Astrocyte (in vitro differentiated cells and primary cell): ENCODE measurements around the gene CFAP74. TPM values are rescaled to one million over a fixed set of nuclear protein-coding genes. Genes with fewer than 3 reads are reported as not detected.

Source experiments
- DNase-seq: peaks from one replicate; pipeline ENCODE4 v3.0.0-alpha.2; 2010; ENCODE audit warnings: low read depth
- FAIRE-seq: peaks from 2 replicates; lab custom pipeline; 2011; peaks lifted over from hg19 to GRCh38; lab: Jason Lieb, UNC
- H2AFZ ChIP-seq: 2 replicates; pipeline ENCODE4 v1.6.0; 2012; ENCODE audit warnings: low read depth, low read length, inconsistent platforms
- H3K27ac ChIP-seq: 2 replicates; pipeline ENCODE4 v1.5.1; 2011; ENCODE audit warnings: low read depth, low read length, inconsistent platforms
- H3K27me3 ChIP-seq: 2 replicates; pipeline ENCODE4 v1.6.0; 2011; ENCODE audit warnings: low read length, inconsistent platforms; ENCODE audit not compliant: insufficient read depth
- H3K36me3 ChIP-seq: 2 replicates; pipeline ENCODE4 v1.5.1; 2011; ENCODE audit warnings: low read length, inconsistent platforms; ENCODE audit not compliant: insufficient read depth
- H3K4me1 ChIP-seq: 2 replicates; pipeline ENCODE4 v1.5.1; 2011; ENCODE audit warnings: low read length, inconsistent platforms; ENCODE audit not compliant: insufficient read depth
- H3K4me2 ChIP-seq: 2 replicates; pipeline ENCODE4 v1.6.0; 2012; ENCODE audit warnings: low read length, inconsistent platforms
- H3K4me3 ChIP-seq: 2 replicates; pipeline ENCODE4 v1.5.1; 2011; ENCODE audit warnings: low read depth, mild to moderate bottlenecking, low read length, inconsistent platforms; ENCODE audit not compliant: insufficient read depth
- H3K79me2 ChIP-seq: 2 replicates; pipeline ENCODE4 v1.6.0; 2012; ENCODE audit warnings: mild to moderate bottlenecking, low read length, inconsistent platforms; ENCODE audit not compliant: insufficient read depth
- H3K9ac ChIP-seq: 2 replicates; pipeline ENCODE4 v1.6.0; 2012; ENCODE audit warnings: mild to moderate bottlenecking, low read length, inconsistent platforms
- H3K9me3 ChIP-seq: 2 replicates; pipeline ENCODE4 v1.5.1; 2012; ENCODE audit warnings: low read depth, mild to moderate bottlenecking, low read length, inconsistent platforms; ENCODE audit not compliant: insufficient read depth
- H4K20me1 ChIP-seq: 2 replicates; pipeline ENCODE4 v1.6.0; 2012; ENCODE audit warnings: low read length, inconsistent platforms; ENCODE audit not compliant: insufficient read depth
- H3K27ac Mint-ChIP-seq: one replicate; pipeline ENCODE4 v1.8.0; 2021; ENCODE audit warnings: mild to moderate bottlenecking, mixed read lengths; ENCODE audit not compliant: unreplicated experiment
- H3K27me3 Mint-ChIP-seq: one replicate; pipeline ENCODE4 v1.8.0; 2021; ENCODE audit warnings: low read depth, mixed read lengths; ENCODE audit not compliant: unreplicated experiment
- H3K36me3 Mint-ChIP-seq: one replicate; pipeline ENCODE4 v1.8.0; 2021; ENCODE audit warnings: low read depth, mixed read lengths; ENCODE audit not compliant: unreplicated experiment
- H3K4me1 Mint-ChIP-seq: one replicate; pipeline ENCODE4 v1.8.0; 2021; ENCODE audit warnings: low read depth, mixed read lengths; ENCODE audit not compliant: unreplicated experiment
- H3K4me3 Mint-ChIP-seq: one replicate; pipeline ENCODE4 v1.8.0; 2021; ENCODE audit warnings: mild to moderate bottlenecking, moderate library complexity, mixed read lengths; ENCODE audit not compliant: unreplicated experiment
- H3K9me3 Mint-ChIP-seq: one replicate; pipeline ENCODE4 v1.8.0; 2021; ENCODE audit warnings: mild to moderate bottlenecking, mixed read lengths; ENCODE audit not compliant: unreplicated experiment
- CTCF ChIP-seq: IDR thresholded peaks from 2 replicates; pipeline ENCODE4 v1.5.1; 2011; ENCODE audit warnings: low read depth, mild to moderate bottlenecking, inconsistent platforms, low read length, moderate library complexity; ENCODE audit not compliant: insufficient read depth
- EZH2 ChIP-seq: IDR thresholded peaks from 2 replicates; pipeline ENCODE4 v1.6.1; 2012; ENCODE audit warnings: mild to moderate bottlenecking, low read length, inconsistent platforms; ENCODE audit not compliant: insufficient read depth
- total RNA-seq: library from RNA; stranded (reverse); gene quantifications from 2 replicates; pipeline ENCODE4 v1.2.1, GENCODE V29; 2021

CFAP74 gene
- total RNA-seq, 1 donor from 2014 or later, result not detected

GRCh38 chr1:1883092-1883873, 120.3 kb downstream of the CFAP74 start:
- peak overlapping the region; percentile 56 for H3K4me2 ChIP-seq
- H3K4me1 ChIP-seq, result peaks cover 30% of the 10 kb centered on the region
- Mint-ChIP-seq H3K27me3 (no peaks in the 10 kb centered on the region), H3K4me3 (peak overlapping the region; percentile 45), H3K27ac (peak overlapping the region; percentile 89), H3K36me3 (peaks cover 19% of the 10 kb centered on the region), H3K9me3 (no peaks in the 10 kb centered on the region), H3K4me1 (peaks cover 53% of the 10 kb centered on the region)
- peaks cover 96% of the 10 kb centered on the region for H4K20me1 ChIP-seq
- no peak for FAIRE-seq
- peak overlapping the region; percentile 48 for H3K27ac ChIP-seq
- H3K9me3 ChIP-seq, result no peaks in the 10 kb centered on the region
- no peak overlapping the region for H2AFZ ChIP-seq
- H3K9ac ChIP-seq, result peak overlapping the region; percentile 56
- H3K4me3 ChIP-seq, result no peak overlapping the region
- no peaks in the 10 kb centered on the region for H3K36me3 ChIP-seq
- DNase-seq, result no peak
- H3K79me2 ChIP-seq, result peaks cover 100% of the 10 kb centered on the region
- TF ChIP-seq EZH2 (no peak), CTCF (no peak)
- H3K27me3 ChIP-seq, result no peaks in the 10 kb centered on the region

GRCh38 chr1:1881727-1882126, 121.9 kb downstream of the CFAP74 start:
- Mint-ChIP-seq H3K4me1 (peaks cover 52% of the 10 kb centered on the region), H3K27me3 (no peaks in the 10 kb centered on the region), H3K27ac (no peak overlapping the region), H3K4me3 (no peak overlapping the region), H3K9me3 (no peaks in the 10 kb centered on the region), H3K36me3 (peaks cover 20% of the 10 kb centered on the region)
- H2AFZ ChIP-seq, result no peak overlapping the region
- no peak for FAIRE-seq
- H3K36me3 ChIP-seq, result no peaks in the 10 kb centered on the region
- H3K4me3 ChIP-seq, result no peak overlapping the region
- no peak overlapping the region for H3K9ac ChIP-seq
- H3K9me3 ChIP-seq, result no peaks in the 10 kb centered on the region
- peaks cover 100% of the 10 kb centered on the region for H3K79me2 ChIP-seq
- no peak for TF ChIP-seq EZH2
- no peak for TF ChIP-seq CTCF
- peaks cover 96% of the 10 kb centered on the region for H4K20me1 ChIP-seq
- no peak for DNase-seq
- H3K4me1 ChIP-seq, result peaks cover 27% of the 10 kb centered on the region
- no peak overlapping the region for H3K4me2 ChIP-seq
- H3K27ac ChIP-seq, result no peak overlapping the region
- H3K27me3 ChIP-seq, result no peaks in the 10 kb centered on the region
